ENCODE results near the gene ATP6V0A1.

GRCh38 chr17:42527932-42528331 lies 69.3 kb downstream of the ATP6V0A1 start:
- TF ChIP-seq, protein P1, sequence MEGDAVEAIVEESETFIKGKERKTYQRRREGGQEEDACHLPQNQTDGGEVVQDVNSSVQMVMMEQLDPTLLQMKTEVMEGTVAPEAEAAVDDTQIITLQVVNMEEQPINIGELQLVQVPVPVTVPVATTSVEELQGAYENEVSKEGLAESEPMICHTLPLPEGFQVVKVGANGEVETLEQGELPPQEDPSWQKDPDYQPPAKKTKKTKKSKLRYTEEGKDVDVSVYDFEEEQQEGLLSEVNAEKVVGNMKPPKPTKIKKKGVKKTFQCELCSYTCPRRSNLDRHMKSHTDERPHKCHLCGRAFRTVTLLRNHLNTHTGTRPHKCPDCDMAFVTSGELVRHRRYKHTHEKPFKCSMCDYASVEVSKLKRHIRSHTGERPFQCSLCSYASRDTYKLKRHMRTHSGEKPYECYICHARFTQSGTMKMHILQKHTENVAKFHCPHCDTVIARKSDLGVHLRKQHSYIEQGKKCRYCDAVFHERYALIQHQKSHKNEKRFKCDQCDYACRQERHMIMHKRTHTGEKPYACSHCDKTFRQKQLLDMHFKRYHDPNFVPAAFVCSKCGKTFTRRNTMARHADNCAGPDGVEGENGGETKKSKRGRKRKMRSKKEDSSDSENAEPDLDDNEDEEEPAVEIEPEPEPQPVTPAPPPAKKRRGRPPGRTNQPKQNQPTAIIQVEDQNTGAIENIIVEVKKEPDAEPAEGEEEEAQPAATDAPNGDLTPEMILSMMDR (IDR thresholded peaks at IDR 0.05): no peak
- TF ChIP-seq POLR2A (IDR thresholded peaks at IDR 0.05): no peak
